ENCODE measurements around the gene USP7.
"Not testable (repeated sequence)": the region's sequence is repeated elsewhere in the genome, so short reads cannot be mapped to it uniquely, and the experiment has no call there.

DNA sequence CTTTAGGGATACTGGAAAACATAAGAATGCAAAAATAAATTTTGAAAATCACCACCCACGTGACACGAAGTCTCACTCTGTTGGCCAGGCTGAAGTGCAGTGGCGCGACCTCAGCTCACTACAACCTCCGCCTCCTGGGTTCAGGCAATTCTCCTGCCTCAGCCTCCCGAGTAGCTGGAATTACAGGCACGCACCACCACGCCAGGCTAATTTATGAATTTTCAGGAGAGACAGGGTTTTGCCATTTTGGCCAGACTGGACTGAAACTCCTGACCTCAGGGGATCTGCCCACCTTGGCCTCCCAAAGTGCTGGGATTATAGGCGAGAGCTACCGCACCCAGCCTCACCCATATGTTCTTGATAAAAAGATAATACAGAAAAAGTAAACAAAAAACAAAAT is 46.4 kb downstream of the USP7 start:
- TF ChIP-seq, protein P1, sequence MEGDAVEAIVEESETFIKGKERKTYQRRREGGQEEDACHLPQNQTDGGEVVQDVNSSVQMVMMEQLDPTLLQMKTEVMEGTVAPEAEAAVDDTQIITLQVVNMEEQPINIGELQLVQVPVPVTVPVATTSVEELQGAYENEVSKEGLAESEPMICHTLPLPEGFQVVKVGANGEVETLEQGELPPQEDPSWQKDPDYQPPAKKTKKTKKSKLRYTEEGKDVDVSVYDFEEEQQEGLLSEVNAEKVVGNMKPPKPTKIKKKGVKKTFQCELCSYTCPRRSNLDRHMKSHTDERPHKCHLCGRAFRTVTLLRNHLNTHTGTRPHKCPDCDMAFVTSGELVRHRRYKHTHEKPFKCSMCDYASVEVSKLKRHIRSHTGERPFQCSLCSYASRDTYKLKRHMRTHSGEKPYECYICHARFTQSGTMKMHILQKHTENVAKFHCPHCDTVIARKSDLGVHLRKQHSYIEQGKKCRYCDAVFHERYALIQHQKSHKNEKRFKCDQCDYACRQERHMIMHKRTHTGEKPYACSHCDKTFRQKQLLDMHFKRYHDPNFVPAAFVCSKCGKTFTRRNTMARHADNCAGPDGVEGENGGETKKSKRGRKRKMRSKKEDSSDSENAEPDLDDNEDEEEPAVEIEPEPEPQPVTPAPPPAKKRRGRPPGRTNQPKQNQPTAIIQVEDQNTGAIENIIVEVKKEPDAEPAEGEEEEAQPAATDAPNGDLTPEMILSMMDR (IDR thresholded peaks at IDR 0.05) = not testable (repeated sequence)
- TF ChIP-seq EP300, POLR2A (IDR thresholded peaks at IDR 0.05): not testable (repeated sequence)

All from ovary (tissue), 3 donors.